Endothelial cell of umbilical vein (primary cell): ENCODE measurements around the gene LEPROT. TPM values are rescaled to one million over a fixed set of nuclear protein-coding genes. Genes with fewer than 3 reads are reported as not detected.

Experiments
- BruUV-seq: library from RNA; stranded (reverse); fragments of 400-500 nt; replicated peaks from 2 replicates; lab custom pipeline; 2021; lab: Mats Ljungman, UMichigan
- CTCF ChIA-PET: fragments of 300-600, 350-600 bp; sonication (Branson Sonifier 250); formaldehyde crosslinking; loops from one replicate; lab custom pipeline; 2021; ENCODE audit warnings: antibody characterized with exemption, inconsistent platforms; lab: Charles Lee
- POLR2A ChIA-PET: fragments of 300-600, 350-600 bp; sonication (Branson Sonifier 250); formaldehyde crosslinking; loops from one replicate; lab custom pipeline; 2021; ENCODE audit warnings: antibody characterized with exemption, inconsistent platforms; lab: Charles Lee
- DNase-seq: peaks from one replicate; pipeline ENCODE4 v3.0.0-alpha.2; 2011; ENCODE audit warnings: low read depth, low spot score
- FAIRE-seq: peaks from 2 replicates; lab custom pipeline; 2011; peaks lifted over from hg19 to GRCh38; lab: Jason Lieb, UNC
- H2AFZ ChIP-seq: 2 replicates; pipeline ENCODE4 v1.6.0; 2012; ENCODE audit warnings: low read depth, low read length, control low read depth, inconsistent platforms
- H3K27ac ChIP-seq: 2 replicates; pipeline ENCODE4 v1.5.1; 2011; ENCODE audit warnings: low read depth, mild to moderate bottlenecking, control low read depth, low read length, moderate library complexity; ENCODE audit not compliant: insufficient read depth
- H3K27me3 ChIP-seq, 2 experiments: 2 replicates each; pipeline versions ENCODE4 v1.6.0 to v1.6.1; 2011; ENCODE audit warnings: low read length in 2 of 2, mixed read lengths in 1 of 2; ENCODE audit not compliant: control insufficient read depth in 2 of 2, insufficient read depth in 2 of 2
- H3K36me3 ChIP-seq, 2 experiments: 2 replicates in 1 of 2; 3 replicates in 1 of 2; pipeline ENCODE4 v1.5.1; 2011; ENCODE audit warnings: low read length in 2 of 2, mild to moderate bottlenecking in 1 of 2, moderate library complexity in 1 of 2; ENCODE audit not compliant: control insufficient read depth in 2 of 2, insufficient read depth in 2 of 2; ENCODE audit errors: extremely low read depth in 1 of 2
- H3K4me1 ChIP-seq: 3 replicates; pipeline ENCODE4 v1.5.1; 2011; ENCODE audit warnings: mild to moderate bottlenecking, low read length; ENCODE audit not compliant: control insufficient read depth, insufficient read depth; ENCODE audit errors: extremely low read depth
- H3K4me2 ChIP-seq: 2 replicates; pipeline ENCODE4 v1.6.1; 2011; ENCODE audit warnings: low read length, control low read depth, mixed read lengths; ENCODE audit not compliant: insufficient read depth
- H3K4me3 ChIP-seq, 3 experiments: fragments of 200-600 bp in 1 of 3; sonication (generic), shearing (Covaris generic) in 1 of 3; replicated peaks in 1 of 3; 2 replicates each; pipeline ENCODE4 v1.5.1; 2011 to 2016; ENCODE audit warnings: control low read depth in 3 of 3, low read length in 3 of 3, mild to moderate bottlenecking in 2 of 3, inconsistent platforms in 1 of 3, low read depth in 1 of 3, moderate library complexity in 1 of 3; ENCODE audit not compliant: insufficient read depth in 1 of 3
- H3K79me2 ChIP-seq: 2 replicates; pipeline ENCODE4 v1.6.0; 2012; ENCODE audit warnings: low read length, inconsistent platforms; ENCODE audit not compliant: control insufficient read depth, insufficient read depth
- H3K9ac ChIP-seq: replicated peaks from 2 replicates; pipeline ENCODE3; 2011; ENCODE audit warnings: low read length, control low read depth; ENCODE audit not compliant: insufficient read depth; ENCODE audit errors: extremely low read depth
- H3K9me1 ChIP-seq: replicated peaks from 3 replicates; pipeline ENCODE4 v1.6.0; 2011; ENCODE audit warnings: mild to moderate bottlenecking, low read length; ENCODE audit not compliant: control insufficient read depth, insufficient read depth; ENCODE audit errors: extremely low read depth
- H3K9me3 ChIP-seq: replicated peaks from 2 replicates; pipeline ENCODE4 v1.5.1; 2012; ENCODE audit warnings: low read length, inconsistent platforms; ENCODE audit not compliant: control insufficient read depth, insufficient read depth
- H4K20me1 ChIP-seq: replicated peaks from 2 replicates; pipeline ENCODE3; 2011; ENCODE audit warnings: mild to moderate bottlenecking, low read length; ENCODE audit not compliant: control insufficient read depth, insufficient read depth; ENCODE audit errors: extremely low read depth
- CTCF ChIP-seq, 2 donors: IDR thresholded peaks; 1 replicate in 1 of 2; 2 replicates in 1 of 2; pipeline ENCODE4 v1.5.1; 2011; ENCODE audit warnings: low read length in 2 of 2, mild to moderate bottlenecking in 2 of 2, moderate library complexity in 2 of 2, control low read depth in 1 of 2, inconsistent platforms in 1 of 2, low read depth in 1 of 2; ENCODE audit not compliant: insufficient read depth in 1 of 2; ENCODE audit errors: extremely low read depth in 1 of 2
- EZH2 ChIP-seq: IDR thresholded peaks from 2 replicates; pipeline ENCODE4 v1.6.1; 2012; ENCODE audit warnings: borderline replicate concordance, low read depth, mild to moderate bottlenecking, moderate library complexity, low read length, inconsistent platforms; ENCODE audit not compliant: severe bottlenecking
- FOS ChIP-seq: IDR thresholded peaks from 2 replicates; pipeline ENCODE4 v1.6.1; 2011; ENCODE audit warnings: mild to moderate bottlenecking, low read length, moderate library complexity, borderline replicate concordance; ENCODE audit not compliant: insufficient read depth
- GATA2 ChIP-seq: IDR thresholded peaks from 2 replicates; pipeline ENCODE4 v1.7.0; 2011; ENCODE audit warnings: low read depth, mild to moderate bottlenecking, moderate library complexity, mixed read lengths, low read length; ENCODE audit not compliant: insufficient read length, insufficient read depth
- JUN ChIP-seq: IDR thresholded peaks from 2 replicates; pipeline ENCODE4 v1.6.1; 2011; ENCODE audit warnings: borderline replicate concordance, low read depth; ENCODE audit not compliant: insufficient read length, insufficient read depth
- MYC ChIP-seq: IDR thresholded peaks from one replicate; pipeline ENCODE4 v1.6.1; 2011; ENCODE audit warnings: mild to moderate bottlenecking, low read depth, low read length
- POLR2A ChIP-seq: IDR thresholded peaks from 2 replicates; pipeline ENCODE4 v1.6.1; 2012; ENCODE audit warnings: low read depth, mild to moderate bottlenecking, control low read depth, low read length
- POLR2AphosphoS5 ChIP-seq: IDR thresholded peaks from 2 replicates; pipeline ENCODE4 v1.6.1; 2012; ENCODE audit warnings: low read depth, mild to moderate bottlenecking, control low read depth, low read length, moderate library complexity; ENCODE audit not compliant: insufficient read depth
- dilution Hi-C: fragments of 300-500 bp; cut with MboI; formaldehyde crosslinking; loops from one replicate; pipeline ENCODE4 v1.15.0; 2019; ENCODE audit warnings: low sequenced_read_pairs; ENCODE audit not compliant: extremely low pct_ligation_motif_present
- intact Hi-C: fragments of 100-400 bp; cut with micrococcal nuclease; formaldehyde crosslinking; loops from one replicate; pipeline ENCODE4 v1.10.0; 2022
- polyA plus RNA-seq, 4 experiments: library from polyadenylated mRNA; depleted of rRNA in 3 of 4; stranded (reverse) in 3 of 4; unstranded in 1 of 4; fragments of >200 nt; gene quantifications; 2 replicates each; pipeline versions ENCODE4 v1.2.1 to v1.2.3, GENCODE V29; 2011 to 2012; ENCODE audit warnings: missing spikeins in 1 of 4
- total RNA-seq: library from RNA; stranded (reverse); gene quantifications from 2 replicates; pipeline ENCODE4 v1.2.3, GENCODE V29; 2021
- TF ChIP-seq, protein P1 (sequence below): IDR thresholded peaks from 2 replicates; pipeline ENCODE4 v1.6.1; 2011; ENCODE audit not compliant: insufficient read depth, insufficient read length

The LEPROT gene
- total and polyA plus RNA-seq, 2 donors (not counting 3 experiments of a cell fraction or from before 2014, with no cell fraction given), result 80.6 to 94.8 TPM

GRCh38 chr1:65424573-65424889, 4.1 kb downstream of the LEPROT start:
- DNase-seq (peak; percentile 11), FAIRE-seq (no peak)
- Histone ChIP-seq H3K27ac (peak overlapping the region; percentile 85), H3K9ac (peak overlapping the region; percentile 65), H3K9me3 (no peaks in the 10 kb centered on the region), H3K79me2 (peaks cover 43% of the 10 kb centered on the region), H2AFZ (no peak overlapping the region), H3K4me3 (no peak overlapping the region), H3K4me2 (peak overlapping the region; percentile 63), H4K20me1 (no peaks in the 10 kb centered on the region), H3K36me3 (peaks cover 2 to 7% of the 10 kb centered on the region in 2 experiments), H3K9me1 (no peaks in the 10 kb centered on the region), H3K27me3 (no peaks in the 10 kb centered on the region), H3K4me1 (peaks cover 60% of the 10 kb centered on the region)
- no peak for TF ChIP-seq JUN
- TF ChIP-seq GATA2, result no peak
- no peak for TF ChIP-seq FOS
- TF ChIP-seq EZH2, result no peak
- CTCF ChIA-PET, result interaction anchor here (1.1 to 1.7 kb wide), 3 partner anchors 34 to 263 kb away, joined by 6 to 12 read pairs (median 10); no protein-coding TSS in a partner anchor
- intact Hi-C loops, result loop anchor here (5.0 to 10.0 kb wide), 7 partner anchors 277 to 1508 kb away; partner anchors contain the start of genes AK4 and PDE4B
- POLR2A ChIA-PET, result no interaction called here
- dilution Hi-C loops, result no loop called here
- no TSS peak for BruUV-seq

DNA sequence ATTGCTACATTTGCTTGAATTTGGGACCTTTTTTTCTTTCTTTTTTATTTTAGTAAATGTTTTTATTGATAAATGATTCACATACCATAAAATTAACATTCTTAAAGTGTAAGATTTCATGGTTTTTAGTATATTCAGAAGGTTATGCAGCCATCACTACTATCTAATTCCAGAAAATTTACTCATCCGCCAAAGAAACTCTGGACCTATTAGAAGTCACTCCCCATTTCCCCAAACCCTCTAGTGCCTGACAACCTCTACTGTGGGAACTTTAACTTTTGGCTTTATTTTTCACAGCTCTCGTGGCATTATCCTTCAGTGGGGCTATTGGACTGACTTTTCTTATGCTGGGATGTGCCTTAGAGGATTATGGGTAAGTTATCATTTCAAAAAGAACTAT, 4.5 kb downstream of the LEPROT start:
- Histone ChIP-seq H3K27me3 (no peaks in the 10 kb centered on the region), H3K9ac (no peak overlapping the region), H3K79me2 (peaks cover 43% of the 10 kb centered on the region), H2AFZ (no peak overlapping the region), H3K4me1 (peaks cover 60% of the 10 kb centered on the region), H3K9me3 (no peaks in the 10 kb centered on the region), H4K20me1 (no peaks in the 10 kb centered on the region), H3K4me2 (peak overlapping the region; percentile 63), H3K36me3 (peaks cover 2 to 7% of the 10 kb centered on the region in 2 experiments), H3K9me1 (no peaks in the 10 kb centered on the region), H3K4me3 (no peak overlapping the region), H3K27ac (peak overlapping the region; percentile 85)
- intact Hi-C loops, result loop anchor here (10.0 kb wide), 2 partner anchors 370 to 1140 kb away; partner anchors contain the start of gene PDE4B
- dilution Hi-C loops, result no loop called here
- DNase-seq, result no peak
- TF ChIP-seq, protein P1, sequence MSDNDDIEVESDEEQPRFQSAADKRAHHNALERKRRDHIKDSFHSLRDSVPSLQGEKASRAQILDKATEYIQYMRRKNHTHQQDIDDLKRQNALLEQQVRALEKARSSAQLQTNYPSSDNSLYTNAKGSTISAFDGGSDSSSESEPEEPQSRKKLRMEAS, result no peak
- TF ChIP-seq POLR2A (no peak), GATA2 (no peak), CTCF (IDR thresholded peaks at IDR 0.05; ENCODE audit: extremely low read depth in 1 of 2, insufficient read depth in 1 of 2, low read depth in 1 of 2, low read length in 2 of 2) (no peak), FOS (no peak), POLR2AphosphoS5 (no peak), EZH2 (no peak), MYC (no peak)
- CTCF ChIA-PET, result interaction anchor here (1.6 to 2.0 kb wide), 3 partner anchors 34 to 263 kb away, joined by 6 to 12 read pairs (median 10); no protein-coding TSS in a partner anchor
- no peak for FAIRE-seq
- BruUV-seq, result no TSS peak
- POLR2A ChIA-PET, result no interaction called here
